Measurements from ENCODE around the gene KRTAP10-5.

Gene KRTAP10-5

GRCh38 chr21:44548922-44549321, 31.5 kb downstream of the KRTAP10-5 start:
- H3K4me3 ChIP-seq (ENCODE audit: low read depth, low read length): no peak overlapping the region
- no peak for DNase-seq (ENCODE audit: low read depth)
- no peak for TF ChIP-seq CTCF (conservative IDR thresholded peaks at IDR 0.05; ENCODE audit: low read depth, low read length)

- no peak for TF ChIP-seq CTCF (conservative IDR thresholded peaks at IDR 0.05; ENCODE audit: low read depth, low read length)
- no peak for DNase-seq (ENCODE audit: low read depth)
- no peak overlapping the region for H3K4me3 ChIP-seq (ENCODE audit: low read depth, low read length)
These were observed 32.0 kb downstream of the KRTAP10-5 start for GRCh38 chr21:44548381-44548780.

GRCh38 chr21:44547656-44548331, 32.6 kb downstream of the KRTAP10-5 start:
- no peak for DNase-seq (ENCODE audit: low read depth)
- H3K4me3 ChIP-seq (ENCODE audit: low read depth, low read length): no peak overlapping the region
- TF ChIP-seq CTCF (conservative IDR thresholded peaks at IDR 0.05; ENCODE audit: low read depth, low read length): no peak

- DNase-seq (ENCODE audit: low read depth): no peak
- no peak for TF ChIP-seq CTCF (conservative IDR thresholded peaks at IDR 0.05; ENCODE audit: low read depth, low read length)
- H3K4me3 ChIP-seq (ENCODE audit: low read depth, low read length): no peak overlapping the region
These were observed 35.8 kb downstream of the KRTAP10-5 start for GRCh38 chr21:44544566-44544965.

- H3K4me3 ChIP-seq (ENCODE audit: low read depth, low read length): no peak overlapping the region
- no peak for TF ChIP-seq CTCF (conservative IDR thresholded peaks at IDR 0.05; ENCODE audit: low read depth, low read length)
- no peak for DNase-seq (ENCODE audit: low read depth)
These were observed 37.7 kb downstream of the KRTAP10-5 start for GRCh38 chr21:44542716-44543115.

- TF ChIP-seq CTCF (conservative IDR thresholded peaks at IDR 0.05; ENCODE audit: low read depth, low read length): no peak
- no peak overlapping the region for H3K4me3 ChIP-seq (ENCODE audit: low read depth, low read length)
- DNase-seq (ENCODE audit: low read depth): no peak
These were observed 39.6 kb downstream of the KRTAP10-5 start for GRCh38 chr21:44540741-44541288.

Data from choroid plexus epithelial cell (primary cell).